SH-SY5Y (cell line): ENCODE measurements around the gene RXRA.

Experiments used
- GATA2 ChIP-seq: IDR thresholded peaks from 2 replicates; pipeline ENCODE4 v1.6.1; 2011; ENCODE audit warnings: mild to moderate bottlenecking, low read depth, low read length
- GATA3 ChIP-seq: IDR thresholded peaks from 2 replicates; pipeline ENCODE4 v1.6.1; 2011; ENCODE audit warnings: low read depth, mild to moderate bottlenecking, low read length, moderate library complexity

GRCh38 chr9:134355158-134355557 is 28.9 kb downstream of the RXRA start:
- TF ChIP-seq GATA3 (no peak), GATA2 (no peak)
